Motor neuron (in vitro differentiated cells): ENCODE results near the gene SH3GL2. TPM values are rescaled to one million over a fixed set of nuclear protein-coding genes. Genes with fewer than 3 reads are reported as not detected.

Experiments used
- ATAC-seq, 8 experiments: fragments of 200-7000 bp; cut with Tn5 transposase; replicated peaks in 6 of 8; 2 replicates each; pipeline ENCODE4 v1.8.0; 2021; ENCODE audit warnings: mild to moderate bottlenecking in 8 of 8, moderate library complexity in 8 of 8
- H3K27ac ChIP-seq, 2 donors: fragments of 250-450 bp; sonication (Bioruptor Pico); 2 replicates each; pipeline ENCODE4 v1.9.0; 2021; ENCODE audit warnings: antibody characterized with exemption in 2 of 2, mild to moderate bottlenecking in 2 of 2, moderate library complexity in 1 of 2
- H3K4me1 ChIP-seq, 2 donors: fragments of 250-450 bp; sonication (Bioruptor Pico); replicated peaks in 1 of 2; 2 replicates each; pipeline ENCODE4 v1.6.1; 2021; ENCODE audit warnings: antibody characterized with exemption in 2 of 2, mild to moderate bottlenecking in 2 of 2, moderate library complexity in 1 of 2
- H3K4me3 ChIP-seq, 5 donors: fragments of 250-450 bp; sonication (Bioruptor Pico); 2 replicates each; pipeline ENCODE4 v1.9.0; 2021; ENCODE audit warnings: antibody characterized with exemption in 5 of 5, mild to moderate bottlenecking in 5 of 5, moderate library complexity in 4 of 5
- whole genome bisulfite sequencing, 10 experiments: fragments of 450-650 bp; shearing (Covaris generic); methylation state at CpG; one replicate each; pipeline ENCODE4 v1.0.0; 2022; 5-methylcytosine and 5-hydroxymethylcytosine counted together
- in situ Hi-C, 9 experiments: fragments of 400-800 bp; cut with MboI; loops; one replicate each; pipeline ENCODE4 v1.15.0; 2021; ENCODE audit warnings: low sequenced_read_pairs in 9 of 9, low pct_unique_long_range_greater_than_20kb in 2 of 9; ENCODE audit not compliant: unreplicated experiment in 9 of 9
- total RNA-seq, 8 experiments: library from RNA; unstranded; fragments of 300-600 nt; gene quantifications; 2 replicates each; pipeline versions ENCODE4 v1.2.3 to v1.2.4, GENCODE V29; 2022

The SH3GL2 gene
- total RNA-seq, 8 experiments from 2014 or later = 0.15 to 27.4 (median 8.5) TPM

DNA sequence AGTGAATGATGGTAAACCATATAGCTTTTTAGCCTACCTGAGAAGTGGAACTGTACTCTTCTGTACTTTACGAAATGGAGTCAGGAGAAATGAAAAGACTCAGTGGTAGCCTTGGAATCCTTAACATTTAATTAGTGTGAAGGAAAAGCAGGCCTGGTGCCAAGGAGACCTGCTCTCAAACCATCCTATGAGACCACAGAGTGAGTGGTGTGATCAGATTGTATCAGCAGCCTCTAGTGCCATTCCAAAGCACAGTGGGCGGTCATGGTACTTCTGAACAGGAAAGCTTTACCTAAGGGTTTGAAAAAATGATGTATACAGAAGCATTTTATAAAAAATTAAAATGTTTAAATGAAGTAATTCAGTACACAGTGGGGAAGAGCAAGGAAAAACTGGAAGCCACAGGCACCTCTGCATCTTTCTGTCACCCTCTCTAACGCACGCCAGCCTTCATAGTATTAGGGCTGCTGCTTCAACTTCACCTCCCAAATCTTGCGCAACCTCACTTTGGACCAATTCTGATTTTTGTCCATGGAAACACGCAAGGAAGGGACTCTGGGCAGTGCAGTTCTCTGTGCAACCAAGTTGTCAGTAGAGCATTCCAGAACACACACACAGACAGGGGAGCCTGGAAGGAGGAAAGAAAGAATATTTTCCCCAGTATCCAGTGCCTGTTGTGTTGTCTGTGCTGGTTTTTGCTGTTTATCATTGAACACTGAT is 203.7 kb downstream of the SH3GL2 start:
- no peak for ATAC-seq
- Histone ChIP-seq H3K4me3 (no peak overlapping the region), H3K4me1 (no peaks in the 10 kb centered on the region), H3K27ac (no peak overlapping the region)
- in situ Hi-C loops = loop anchor here in 1 of 9 experiments (25.0 kb wide), 1 partner anchor 245 kb away; no protein-coding TSS in a partner anchor
- 31 to 100% (median 80%) methylated on average over 1 to 6 of the region's 6 CpGs; no CpG with 5 or more reads in 2 of the 10 experiments for WGBS, 10 experiments

GRCh38 chr9:17783227-17783626 is 204.4 kb downstream of the SH3GL2 start:
- Histone ChIP-seq H3K4me3 (no peak overlapping the region), H3K4me1 (no peaks in the 10 kb centered on the region), H3K27ac (no peak overlapping the region)
- in situ Hi-C loops = loop anchor here in 1 of 9 experiments (25.0 kb wide), 1 partner anchor 246 kb away; no protein-coding TSS in a partner anchor
- 0 to 86% (median 57%) methylated on average over 1 of the region's 1 CpG; no CpG with 5 or more reads in 5 of the 10 experiments for WGBS, 10 experiments
- peak in 1 of 8 experiments; percentile 50 for ATAC-seq

GRCh38 chr9:17789316-17789715 is 210.4 kb downstream of the SH3GL2 start:
- Histone ChIP-seq H3K4me1 (no peaks in the 10 kb centered on the region), H3K4me3 (no peak overlapping the region), H3K27ac (no peak overlapping the region)
- in situ Hi-C loops = loop anchor here in 1 of 9 experiments (25.0 kb wide), 1 partner anchor 252 kb away; no protein-coding TSS in a partner anchor
- 0 to 98% (median 87%) methylated on average over 2 to 6 of the region's 6 CpGs; no CpG with 5 or more reads in 1 of the 10 experiments for WGBS, 10 experiments
- no peak for ATAC-seq

GRCh38 chr9:17793713-17794622 is 215.1 kb downstream of the SH3GL2 start:
- WGBS, 10 experiments = 33 to 92% (median 80%) methylated on average over 6 to 13 of the region's 14 CpGs
- in situ Hi-C loops = loop anchor here in 1 of 9 experiments (25.0 kb wide), 1 partner anchor 257 kb away; no protein-coding TSS in a partner anchor

GRCh38 chr9:17795744-17796143 is 216.9 kb downstream of the SH3GL2 start:
- no peak overlapping the region for H3K27ac ChIP-seq
- ATAC-seq = peak in 2 of 8 experiments; percentile 18 to 66
- H3K4me3 ChIP-seq = no peak overlapping the region
- in situ Hi-C loops = loop anchor here in 1 of 9 experiments (25.0 kb wide), 1 partner anchor 258 kb away; no protein-coding TSS in a partner anchor
- 40 to 100% (median 78%) methylated on average over 2 to 3 of the region's 6 CpGs; no CpG with 5 or more reads in 4 of the 10 experiments for WGBS, 10 experiments
- H3K4me1 ChIP-seq = no peaks in the 10 kb centered on the region

More at GRCh38 chr9:17793713-17794622, 215.1 kb downstream of the SH3GL2 start:
- Histone ChIP-seq H3K4me3 (no peak overlapping the region), H3K27ac (no peak overlapping the region), H3K4me1 (no peaks in the 10 kb centered on the region)
- peak in 4 of 8 experiments; percentile 29 to 65 (median 34) for ATAC-seq

DNA sequence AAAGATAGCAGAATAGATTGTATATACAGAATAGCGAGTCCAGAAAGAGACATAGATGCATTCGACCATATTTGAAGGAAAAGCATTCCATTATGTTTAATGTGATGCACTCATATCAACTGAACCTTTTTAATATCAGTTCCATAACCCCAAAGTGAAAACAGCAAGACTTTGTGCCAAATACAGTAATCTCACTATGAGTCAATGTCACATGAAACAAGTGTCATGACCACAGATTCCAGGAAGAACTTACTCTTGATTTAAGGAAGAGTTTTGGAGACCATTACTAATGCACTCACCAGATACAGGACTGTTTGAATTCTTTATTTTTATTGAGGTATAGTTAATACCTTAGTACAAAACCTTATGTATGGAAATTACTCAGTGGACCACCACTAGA is 220.5 kb downstream of the SH3GL2 start:
- 50 to 100% (median 83%) methylated on average over 1 to 2 of the region's 2 CpGs; no CpG with 5 or more reads in 1 of the 10 experiments for WGBS, 10 experiments
- ATAC-seq = peak in 1 of 8 experiments; percentile 42
- H3K4me3 ChIP-seq = no peak overlapping the region
- H3K27ac ChIP-seq = no peak overlapping the region
- H3K4me1 ChIP-seq = no peaks in the 10 kb centered on the region
- in situ Hi-C loops = loop anchor here in 1 of 9 experiments (25.0 kb wide), 1 partner anchor 262 kb away; no protein-coding TSS in a partner anchor

- Histone ChIP-seq H3K27ac (no peak overlapping the region), H3K4me3 (no peak overlapping the region), H3K4me1 (no peaks in the 10 kb centered on the region)
- peak in 2 of 8 experiments; percentile 29 to 50 for ATAC-seq
- in situ Hi-C loops = loop anchor here in 6 of 9 experiments (5.0 to 25.0 kb wide), 5 partner anchors 263 to 1237 kb away; partner anchors contain the start of genes RRAGA (in 3 of the 6) and SAXO1 (in 3 of the 6)
- WGBS, 10 experiments = 0 to 74% (median 20%) methylated on average over 2 of the region's 2 CpGs; no CpG with 5 or more reads in 3 of the 10 experiments
Observed at GRCh38 chr9:17800418-17800817, 221.6 kb downstream of the SH3GL2 start.

DNA sequence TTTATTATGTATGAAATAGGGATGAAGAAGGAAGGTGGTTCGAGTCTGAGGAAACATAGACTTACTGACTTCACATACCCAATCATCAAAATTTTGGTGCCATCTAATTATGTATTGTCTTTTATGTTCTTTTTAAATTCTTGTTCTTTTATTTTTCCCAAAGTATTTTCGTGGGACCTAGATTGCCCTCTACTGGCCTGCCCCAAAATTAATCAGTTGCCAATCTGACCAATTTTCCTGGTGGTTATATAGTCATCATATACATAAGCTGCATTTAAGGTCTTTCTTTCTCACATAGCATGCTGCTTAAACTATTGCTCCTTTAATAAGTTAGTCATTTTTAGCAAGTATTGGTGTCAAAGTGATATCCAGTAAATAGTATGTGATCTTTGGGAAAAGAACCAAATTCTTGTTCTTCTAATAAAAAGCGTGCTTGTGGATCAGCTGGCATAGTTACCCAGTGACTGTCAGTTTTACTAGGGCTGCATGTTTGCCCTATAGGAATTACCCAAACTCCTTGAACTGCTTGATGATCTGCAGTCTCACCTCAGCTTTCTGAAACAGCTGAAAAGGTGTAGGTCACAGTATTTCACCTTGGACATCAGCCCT is 223.5 kb downstream of the SH3GL2 start:
- Histone ChIP-seq H3K4me3 (no peak overlapping the region), H3K27ac (no peak overlapping the region), H3K4me1 (no peaks in the 10 kb centered on the region)
- in situ Hi-C loops = loop anchor here in 6 of 9 experiments (5.0 to 25.0 kb wide), 5 partner anchors 265 to 1235 kb away; partner anchors contain the start of genes RRAGA (in 3 of the 6) and SAXO1 (in 3 of the 6)
- WGBS, 10 experiments = 0 to 100% (median 24%) methylated on average over 1 to 3 of the region's 3 CpGs; no CpG with 5 or more reads in 1 of the 10 experiments
- no peak for ATAC-seq

- Histone ChIP-seq H3K4me3 (no peak overlapping the region), H3K4me1 (no peaks in the 10 kb centered on the region), H3K27ac (no peak overlapping the region)
- in situ Hi-C loops = loop anchor here in 5 of 9 experiments (10.0 to 25.0 kb wide), 4 partner anchors 270 to 1230 kb away; partner anchors contain the start of genes RRAGA (in 3 of the 5) and SAXO1 (in 3 of the 5)
- 56 to 86% (median 62%) methylated on average over 1 to 2 of the region's 2 CpGs; no CpG with 5 or more reads in 5 of the 10 experiments for WGBS, 10 experiments
- ATAC-seq = no peak
Observed at GRCh38 chr9:17807613-17808282, 228.9 kb downstream of the SH3GL2 start.

GRCh38 chr9:17810317-17810716 is 231.5 kb downstream of the SH3GL2 start:
- no peak for ATAC-seq
- in situ Hi-C loops = loop anchor here in 7 of 9 experiments (10.0 to 25.0 kb wide), 4 partner anchors 273 to 1227 kb away; partner anchors contain the start of genes RRAGA (in 3 of the 7) and SAXO1 (in 3 of the 7)
- no peaks in the 10 kb centered on the region for H3K4me1 ChIP-seq
- no peak overlapping the region for H3K27ac ChIP-seq
- H3K4me3 ChIP-seq = no peak overlapping the region
- 0 to 63% (median 52%) methylated on average over 1 to 4 of the region's 4 CpGs; no CpG with 5 or more reads in 5 of the 10 experiments for WGBS, 10 experiments

DNA sequence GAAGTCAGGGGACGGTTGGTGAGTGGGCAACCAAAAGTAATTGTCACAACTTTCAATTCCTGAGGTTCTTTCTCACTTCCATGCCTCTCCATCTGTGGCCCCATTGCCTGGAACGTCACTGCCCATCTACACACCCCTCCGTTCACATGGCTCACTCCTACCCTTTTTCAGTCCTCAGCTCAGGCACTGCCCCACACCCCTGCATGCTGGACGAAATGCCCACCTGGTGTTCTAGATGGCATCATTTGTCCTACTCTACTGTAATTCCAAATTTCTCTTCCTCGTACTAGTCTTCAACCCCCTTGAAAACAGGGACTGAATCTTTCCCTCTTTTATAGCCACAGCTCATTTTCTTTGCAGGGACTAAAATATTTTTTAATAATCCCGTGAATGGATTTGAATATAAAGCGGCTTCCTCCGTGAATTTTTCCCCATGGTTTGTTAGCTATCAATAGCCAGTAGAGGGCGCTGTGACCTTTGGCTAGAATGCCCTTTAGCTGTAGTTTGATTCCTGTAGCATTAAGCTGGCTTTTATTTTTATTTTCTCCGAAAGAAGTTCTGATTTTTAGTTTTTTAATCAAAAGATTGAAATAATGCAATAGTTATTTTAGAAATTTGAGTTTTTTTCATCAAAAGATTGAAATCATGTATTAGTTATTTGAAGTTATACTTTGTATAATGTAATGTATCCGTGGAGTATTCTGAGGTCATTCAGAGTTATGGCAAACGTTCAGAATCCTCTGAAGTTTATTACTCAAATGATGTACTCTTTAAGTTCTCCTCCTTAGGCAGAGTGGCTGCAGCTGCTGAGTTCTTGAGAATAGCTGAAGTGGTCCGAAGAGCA is 232.1 kb downstream of the SH3GL2 start:
- peak in 5 of 8 experiments; percentile 35 to 63 (median 55) for ATAC-seq
- Histone ChIP-seq H3K4me3 (no peak overlapping the region), H3K27ac (no peak overlapping the region), H3K4me1 (no peaks in the 10 kb centered on the region)
- WGBS, 10 experiments = 0 to 30% (median 11%) methylated on average over 2 to 11 of the region's 13 CpGs
- in situ Hi-C loops = loop anchor here in 7 of 9 experiments (10.0 to 25.0 kb wide), 4 partner anchors 274 to 1226 kb away; partner anchors contain the start of genes RRAGA (in 3 of the 7) and SAXO1 (in 3 of the 7)
